Breast epithelium (tissue), 4 donors: ENCODE data around the gene ASCC1. TPM values are rescaled to one million over a fixed set of nuclear protein-coding genes. Genes with fewer than 3 reads are reported as not detected.
A peak's percentile ranks its signal among the peaks of the same experiment; 100 is the strongest.

ENCODE experiments used
- DNase-seq, 2 donors: peaks; one replicate each; pipeline ENCODE4 v3.0.0-alpha.2; 2019; ENCODE audit warnings: low spot score in 2 of 2
- H3K27ac ChIP-seq, 2 donors: fragments of 200-600 bp; sonication (generic) in 1 of 2; one replicate each; pipeline ENCODE4 v1.5.1; 2016 to 2019; ENCODE audit warnings: mild to moderate bottlenecking in 1 of 2
- H3K27me3 ChIP-seq, 2 donors: fragments of 200-600 bp; sonication (generic) in 1 of 2; one replicate each; pipeline versions ENCODE4 v1.5.1 to v1.6.0; 2017 to 2019; ENCODE audit warnings: control low read depth in 1 of 2, mild to moderate bottlenecking in 1 of 2
- H3K36me3 ChIP-seq: fragments of 200-600 bp; one replicate; pipeline ENCODE4 v1.5.1; 2019
- H3K4me1 ChIP-seq, 2 donors: fragments of 200-600 bp; sonication (generic); one replicate each; pipeline ENCODE4 v1.5.1; 2016 to 2019; ENCODE audit warnings: control low read depth in 1 of 2
- H3K4me3 ChIP-seq, 3 donors: fragments of 200-600 bp; sonication (generic); 1 replicate in 2 of 3; 2 replicates in 1 of 3; pipeline ENCODE4 v1.5.1; 2016 to 2019; ENCODE audit warnings: mild to moderate bottlenecking in 3 of 3, moderate library complexity in 2 of 3
- H3K9me3 ChIP-seq, 2 donors: fragments of 200-600 bp; sonication (generic) in 1 of 2; one replicate each; pipeline ENCODE4 v1.5.1; 2016 to 2019; ENCODE audit warnings: control low read depth in 1 of 2
- CTCF ChIP-seq, 3 donors: fragments of 450-650 bp; IDR thresholded peaks; one replicate each; pipeline ENCODE4 v1.5.1; 2016 to 2017; ENCODE audit warnings: antibody characterized with exemption in 3 of 3, mild to moderate bottlenecking in 3 of 3, moderate library complexity in 3 of 3
- POLR2A ChIP-seq: fragments of 450-650 bp; IDR thresholded peaks from one replicate; pipeline ENCODE4 v1.6.1; 2016; ENCODE audit warnings: antibody characterized with exemption, mild to moderate bottlenecking, moderate library complexity
- POLR2AphosphoS5 ChIP-seq, 3 donors: sonication (generic); formaldehyde crosslinking; IDR thresholded peaks; one replicate each; pipeline ENCODE4 v1.6.1; 2017; ENCODE audit warnings: antibody characterized with exemption in 3 of 3
- intact Hi-C: fragments of 100-400 bp; cut with DNase I; formaldehyde crosslinking; loops from one replicate; pipeline ENCODE4 v1.15.1; 2023; ENCODE audit warnings: low total_unique reads
- total RNA-seq, 3 donors: library from RNA; depleted of rRNA; stranded (reverse); fragments of >200 nt; gene quantifications; one replicate each; pipeline ENCODE4 v1.1.0, GENCODE V29; 2016

Gene ASCC1
- total RNA-seq, 3 donors from 2014 or later, result 28.5 to 42.9 (median 29.6) TPM

- H3K4me3 ChIP-seq, result no peak overlapping the region
- H3K36me3 ChIP-seq, result no peaks in the 10 kb centered on the region
- H3K27ac ChIP-seq, result no peak overlapping the region
- H3K4me1 ChIP-seq, result peaks cover 7 to 11% of the 10 kb centered on the region in 2 donors
- no peaks in the 10 kb centered on the region for H3K9me3 ChIP-seq
- DNase-seq, result no peak
- intact Hi-C loops, result no loop called here
- TF ChIP-seq CTCF (IDR thresholded peaks at IDR 0.05), result no peak
- no peak for TF ChIP-seq POLR2AphosphoS5 (IDR thresholded peaks at IDR 0.05)
- H3K27me3 ChIP-seq, result peaks cover 0 to 21% of the 10 kb centered on the region in 2 donors
These were observed 130.9 kb downstream of the ASCC1 start for GRCh38 chr10:72085166-72085565.

- TF ChIP-seq POLR2A, result no peak
- TF ChIP-seq CTCF (IDR thresholded peaks at IDR 0.05), result no peak
- TF ChIP-seq POLR2AphosphoS5 (IDR thresholded peaks at IDR 0.05), result no peak
- peaks cover 0 to 20% of the 10 kb centered on the region in 2 donors for H3K27me3 ChIP-seq
- H3K36me3 ChIP-seq, result no peaks in the 10 kb centered on the region
- intact Hi-C loops, result no loop called here
- no peak overlapping the region for H3K4me3 ChIP-seq
- no peak overlapping the region for H3K27ac ChIP-seq
- H3K9me3 ChIP-seq, result no peaks in the 10 kb centered on the region
- DNase-seq, result no peak
- H3K4me1 ChIP-seq, result peaks cover 7 to 11% of the 10 kb centered on the region in 2 donors
These were observed 132.2 kb downstream of the ASCC1 start for GRCh38 chr10:72083790-72084459.

- peaks cover 0 to 14% of the 10 kb centered on the region in 2 donors for H3K27me3 ChIP-seq
- intact Hi-C loops, result no loop called here
- H3K4me1 ChIP-seq, result peaks cover 6 to 11% of the 10 kb centered on the region in 2 donors
- H3K27ac ChIP-seq, result no peak overlapping the region
- H3K4me3 ChIP-seq, result no peak overlapping the region
- no peaks in the 10 kb centered on the region for H3K9me3 ChIP-seq
- no peak for DNase-seq
- TF ChIP-seq POLR2AphosphoS5 (IDR thresholded peaks at IDR 0.05), result no peak
- no peak for TF ChIP-seq POLR2A
- TF ChIP-seq CTCF (IDR thresholded peaks at IDR 0.05), result no peak
- H3K36me3 ChIP-seq, result no peaks in the 10 kb centered on the region
These were observed 133.0 kb downstream of the ASCC1 start for GRCh38 chr10:72082856-72083789.

GRCh38 chr10:72081772-72082590 is 134.1 kb downstream of the ASCC1 start:
- DNase-seq, result peak in 1 of 2 donors; percentile 51
- no peaks in the 10 kb centered on the region for H3K9me3 ChIP-seq
- H3K4me1 ChIP-seq, result no peaks in the 10 kb centered on the region
- H3K36me3 ChIP-seq, result no peaks in the 10 kb centered on the region
- TF ChIP-seq POLR2A, result no peak
- peaks cover 0 to 3% of the 10 kb centered on the region in 2 donors for H3K27me3 ChIP-seq
- no peak overlapping the region for H3K4me3 ChIP-seq
- H3K27ac ChIP-seq, result no peak overlapping the region
- intact Hi-C loops, result no loop called here

DNA sequence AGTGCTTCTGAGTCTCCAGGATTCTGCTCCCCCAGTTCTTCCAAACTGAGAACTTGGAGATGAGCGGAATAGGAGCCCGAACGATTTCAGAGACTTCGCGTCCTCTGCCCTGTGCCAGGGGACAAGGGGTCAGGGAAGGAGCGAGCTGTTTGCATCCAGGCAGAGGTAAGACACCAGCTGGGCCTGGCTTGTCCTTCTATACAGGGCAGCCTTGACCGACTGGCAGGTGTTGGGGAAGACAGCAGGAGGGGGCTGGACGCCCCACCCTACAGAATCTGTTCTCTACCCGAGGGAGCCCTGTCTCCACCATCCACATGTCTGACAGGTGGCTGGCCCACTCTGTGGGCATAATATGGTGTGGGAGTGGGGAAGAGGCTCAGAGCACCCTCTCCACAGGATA is 134.9 kb downstream of the ASCC1 start:
- intact Hi-C loops, result no loop called here
- H3K9me3 ChIP-seq, result no peaks in the 10 kb centered on the region
- H3K27me3 ChIP-seq, result no peaks in the 10 kb centered on the region
- no peaks in the 10 kb centered on the region for H3K36me3 ChIP-seq
- H3K4me3 ChIP-seq, result no peak overlapping the region
- H3K27ac ChIP-seq, result no peak overlapping the region
- no peaks in the 10 kb centered on the region for H3K4me1 ChIP-seq
- TF ChIP-seq CTCF (IDR thresholded peaks at IDR 0.05) (no peak), POLR2AphosphoS5 (IDR thresholded peaks at IDR 0.05) (no peak), POLR2A (no peak)
- DNase-seq, result no peak
